ENCODE results near the gene HSF4.

Gene HSF4

GRCh38 chr16:67196881-67197280 is 32.3 kb downstream of the HSF4 start:
- TF ChIP-seq CTCF (IDR thresholded peaks at IDR 0.05): no peak
- DNase-seq (ENCODE audit: low spot score): no peak
- Histone ChIP-seq H3K4me3 (no peak overlapping the region), H3K27ac (no peak overlapping the region)

GRCh38 chr16:67197704-67198103 is 33.2 kb downstream of the HSF4 start:
- Histone ChIP-seq H3K27ac (no peak overlapping the region), H3K4me3 (no peak overlapping the region)
- no peak for TF ChIP-seq CTCF (IDR thresholded peaks at IDR 0.05)
- no peak for DNase-seq (ENCODE audit: low spot score)

GRCh38 chr16:67198238-67198734 is 33.7 kb downstream of the HSF4 start:
- H3K27ac ChIP-seq: no peak overlapping the region
- peak; percentile 31 for TF ChIP-seq CTCF (IDR thresholded peaks at IDR 0.05)
- no peak for DNase-seq (ENCODE audit: low spot score)
- H3K4me3 ChIP-seq: no peak overlapping the region

GRCh38 chr16:67199011-67199807 is 34.7 kb downstream of the HSF4 start, which contains the start of gene ELMO3:
Gene ELMO3 (plus strand): TSS chr16:67199131. CDS start chr16:67199327, 196 bp downstream.
- Histone ChIP-seq H3K4me3 (no peak within 1 kb of the TSS), H3K27ac (no peak within 1 kb of the TSS)
- DNase-seq (ENCODE audit: low spot score): no peak
- TF ChIP-seq CTCF (IDR thresholded peaks at IDR 0.05): no peak

GRCh38 chr16:67199808-67200198 is 35.3 kb downstream of the HSF4 start:
- DNase-seq (ENCODE audit: low spot score): no peak
- Histone ChIP-seq H3K4me3 (no peak overlapping the region), H3K27ac (no peak overlapping the region)
- no peak for TF ChIP-seq CTCF (IDR thresholded peaks at IDR 0.05)

GRCh38 chr16:67200491-67200890 is 35.9 kb downstream of the HSF4 start:
- DNase-seq (ENCODE audit: low spot score): no peak
- H3K4me3 ChIP-seq: no peak overlapping the region
- no peak overlapping the region for H3K27ac ChIP-seq
- no peak for TF ChIP-seq CTCF (IDR thresholded peaks at IDR 0.05)

Data from coronary artery (tissue), 2 donors.